Measurements from ENCODE around the gene DYNLL1.

- TF ChIP-seq CTCF (conservative IDR thresholded peaks at IDR 0.05; ENCODE audit: low read depth in 2 of 2) (peak; percentile 65 to 72), CREB1 (CRISPR knock-in tag; IDR thresholded peaks at IDR 0.05; ENCODE audit: low read depth) (no peak), JUNB (IDR thresholded peaks at IDR 0.05; ENCODE audit: unreplicated experiment) (no peak), EZH2 (IDR thresholded peaks at IDR 0.05; ENCODE audit: low read depth, unreplicated experiment) (no peak), POLR2AphosphoS5 (IDR thresholded peaks at IDR 0.05; ENCODE audit: low read depth) (no peak), EZH2phosphoT487 (IDR thresholded peaks at IDR 0.05; ENCODE audit: unreplicated experiment) (no peak), ETS1 (IDR thresholded peaks at IDR 0.05) (no peak), REST (IDR thresholded peaks at IDR 0.05; ENCODE audit: unreplicated experiment) (no peak), ZNF331 (CRISPR knock-in tag; IDR thresholded peaks at IDR 0.05; ENCODE audit: low read depth) (no peak)
These were observed 38.8 kb upstream of the DYNLL1 start for GRCh38 chr12:120457133-120457532.

Data from GM23338 (cell line).